GM15510 (cell line): Measurements from ENCODE around the gene DMBT1.

Experiments
- POLR2A ChIP-seq: IDR thresholded peaks from 3 replicates; pipeline ENCODE4 v1.6.1; 2011; ENCODE audit warnings: borderline replicate concordance; ENCODE audit not compliant: insufficient read length; ENCODE audit errors: extremely low read depth

The DMBT1 gene

DNA sequence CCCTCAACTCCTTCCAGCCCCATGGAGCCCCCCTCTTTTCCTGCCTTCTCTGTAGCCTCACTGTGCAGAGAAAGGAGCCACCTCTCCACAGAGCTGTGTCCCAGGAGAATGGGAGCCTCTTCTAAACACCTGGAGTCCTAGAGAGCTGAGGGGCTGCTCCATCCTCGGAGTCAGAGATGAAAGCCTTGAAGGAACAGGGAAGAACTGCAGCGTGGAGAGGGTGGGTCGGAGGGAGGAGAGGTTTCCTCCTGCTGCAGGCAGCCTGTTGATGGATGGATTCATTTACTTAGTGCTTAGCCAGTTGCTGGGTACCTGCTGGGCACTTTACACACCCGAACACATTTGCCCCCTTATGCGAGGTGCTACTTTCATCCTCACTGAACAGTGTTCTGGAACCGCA is 100.1 kb downstream of the DMBT1 start:
- TF ChIP-seq POLR2A: no peak

DNA sequence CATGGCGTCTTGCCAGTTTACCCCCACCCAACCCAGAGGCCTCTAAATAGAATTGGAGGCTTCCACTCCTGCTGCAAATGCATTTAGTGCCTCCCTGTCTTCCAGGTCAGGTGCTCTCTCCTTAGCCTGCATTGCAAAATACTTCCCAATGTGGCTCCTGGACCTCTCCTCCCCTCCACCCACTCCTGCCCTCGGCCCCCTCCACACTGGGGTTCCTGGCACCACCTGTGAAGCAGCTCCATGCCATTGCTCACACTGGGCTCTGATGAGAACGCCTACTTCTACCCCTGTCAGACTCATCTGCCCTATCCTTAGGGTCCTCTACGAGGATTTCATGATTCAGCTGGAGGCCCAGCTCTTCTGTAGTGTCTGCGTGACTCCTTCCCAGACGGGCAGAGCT is 101.7 kb downstream of the DMBT1 start:
- no peak for TF ChIP-seq POLR2A

DNA sequence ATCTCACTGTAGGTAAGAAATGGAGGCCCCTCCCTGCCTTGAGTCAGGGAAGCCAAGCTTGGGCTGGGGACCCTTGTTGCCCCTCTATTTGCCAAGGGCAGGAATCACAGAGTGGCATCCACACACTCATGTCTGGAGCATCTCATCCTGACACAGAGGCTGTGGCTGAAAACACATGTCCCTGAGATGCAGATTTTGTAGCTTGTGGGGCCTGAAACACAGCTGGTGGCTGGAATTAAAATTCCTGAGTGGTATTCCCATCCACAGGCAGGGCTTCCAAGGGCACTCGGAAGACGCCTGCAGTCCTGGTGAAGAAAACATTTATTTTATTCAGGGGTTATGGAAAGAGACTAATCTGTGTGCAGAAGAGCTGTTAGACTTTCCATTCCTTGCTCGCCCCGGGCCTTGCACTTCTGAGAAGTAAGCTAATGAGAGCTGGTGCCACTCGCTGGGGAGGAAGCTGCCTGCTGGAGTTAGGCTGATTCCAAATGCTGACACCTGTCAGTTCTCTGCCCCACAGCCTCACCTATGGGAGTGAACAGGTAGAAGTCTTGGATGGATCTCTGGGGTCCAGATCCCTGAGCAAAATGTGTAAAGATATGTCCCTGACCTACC is 103.1 kb downstream of the DMBT1 start:
- no peak for TF ChIP-seq POLR2A

DNA sequence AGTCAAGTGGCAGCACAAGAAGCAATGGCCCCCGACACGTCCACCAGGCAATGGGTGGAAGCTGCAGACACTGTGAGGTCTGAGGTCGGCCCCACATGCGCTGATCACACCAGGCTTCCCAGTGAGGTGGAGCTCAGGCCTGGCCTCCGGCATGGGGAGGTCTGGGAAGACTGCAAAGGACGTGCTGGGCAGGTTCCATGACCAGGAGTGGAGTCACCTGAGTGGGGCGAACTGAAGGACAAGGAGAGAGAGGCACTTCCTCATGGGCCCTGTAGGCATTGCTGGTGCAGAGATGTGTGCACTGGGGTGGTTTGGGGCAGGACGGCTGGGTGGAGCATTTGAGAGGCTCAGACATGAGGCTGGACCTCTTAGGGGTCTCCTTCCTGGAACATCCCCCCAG is 103.9 kb downstream of the DMBT1 start:
- no peak for TF ChIP-seq POLR2A

DNA sequence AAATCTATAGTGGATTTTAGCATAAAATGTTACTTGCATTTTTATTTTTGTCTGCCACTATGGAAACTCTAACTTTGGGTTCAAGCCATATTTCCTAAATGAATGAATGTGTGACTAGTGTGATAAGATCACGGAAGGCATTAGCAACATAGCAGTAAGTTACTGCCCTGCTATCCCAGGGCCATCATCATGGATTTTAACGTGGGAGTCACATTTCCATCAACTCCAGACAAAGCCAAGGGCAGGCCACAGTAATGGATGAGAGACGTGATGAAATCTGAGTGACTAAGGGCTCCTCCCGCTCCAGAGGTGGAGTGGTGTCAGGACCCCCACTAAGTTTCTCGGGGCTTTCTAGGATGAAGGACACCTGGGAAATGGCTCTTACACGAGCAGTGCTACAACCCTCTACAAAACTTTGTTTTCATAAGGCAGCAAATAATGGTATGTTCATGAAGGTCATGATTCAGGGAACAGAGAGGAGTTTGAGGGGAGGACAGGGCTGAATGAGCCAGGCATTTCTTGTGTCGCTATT is 104.8 kb downstream of the DMBT1 start:
- TF ChIP-seq POLR2A: no peak

DNA sequence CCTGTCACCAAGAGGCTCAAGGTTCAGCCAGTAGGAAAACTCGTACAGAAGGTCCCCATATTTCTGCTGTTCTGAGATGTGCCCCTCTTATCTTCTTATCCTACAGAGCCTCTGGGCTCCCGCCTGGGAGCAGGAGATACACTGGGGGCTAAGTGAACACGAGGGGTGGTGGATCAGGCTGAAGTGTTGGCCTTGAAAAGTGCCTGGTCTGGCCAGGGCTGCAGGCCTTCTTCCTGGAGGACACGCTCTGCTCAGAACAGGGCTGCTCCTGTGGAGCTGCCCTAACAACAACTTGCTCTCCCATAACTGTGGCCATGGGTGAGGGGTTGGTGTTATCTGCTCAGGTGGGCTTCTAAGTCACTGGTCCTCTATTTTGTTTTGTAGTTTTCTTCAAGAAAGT is 105.4 kb downstream of the DMBT1 start:
- TF ChIP-seq POLR2A: no peak

DNA sequence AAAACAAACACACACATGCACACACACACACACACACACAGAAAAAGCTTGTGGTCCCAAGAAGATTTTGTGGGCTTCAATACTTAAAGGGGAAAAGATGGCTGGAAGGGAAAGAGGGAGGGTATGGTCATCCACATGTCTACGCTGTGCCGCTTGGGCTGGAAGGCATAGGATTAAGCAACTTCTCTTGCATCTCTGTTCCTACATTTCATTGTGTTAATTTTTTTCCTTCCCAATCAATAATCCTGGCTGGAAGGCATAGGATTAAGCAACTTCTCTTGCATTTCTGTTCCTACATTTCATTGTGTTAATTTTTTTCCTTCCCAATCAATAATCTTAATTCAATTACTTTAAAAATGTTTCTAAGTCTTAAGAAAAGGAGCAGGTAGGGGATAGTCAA is 108.5 kb downstream of the DMBT1 start:
- TF ChIP-seq POLR2A: no peak

DNA sequence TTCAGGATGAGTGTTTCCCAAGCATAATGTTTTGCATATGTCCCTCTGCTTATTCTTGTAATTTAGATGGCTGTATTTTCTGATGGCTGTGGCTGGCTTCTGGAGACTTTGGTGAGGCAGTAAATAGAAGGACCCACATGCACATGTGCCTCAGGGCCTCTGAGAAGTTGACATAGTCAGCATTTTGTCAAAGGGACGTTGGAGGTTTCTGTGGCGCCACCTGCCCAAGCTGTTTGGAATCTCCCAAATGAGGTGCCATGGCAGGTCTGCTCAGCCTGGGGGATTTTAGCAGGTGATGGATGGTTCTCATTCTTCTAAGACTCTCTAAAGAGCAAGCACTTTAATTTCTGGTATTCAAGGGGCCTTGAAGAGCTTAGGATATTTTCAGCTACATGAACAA is 109.3 kb downstream of the DMBT1 start:
- TF ChIP-seq POLR2A: no peak

DNA sequence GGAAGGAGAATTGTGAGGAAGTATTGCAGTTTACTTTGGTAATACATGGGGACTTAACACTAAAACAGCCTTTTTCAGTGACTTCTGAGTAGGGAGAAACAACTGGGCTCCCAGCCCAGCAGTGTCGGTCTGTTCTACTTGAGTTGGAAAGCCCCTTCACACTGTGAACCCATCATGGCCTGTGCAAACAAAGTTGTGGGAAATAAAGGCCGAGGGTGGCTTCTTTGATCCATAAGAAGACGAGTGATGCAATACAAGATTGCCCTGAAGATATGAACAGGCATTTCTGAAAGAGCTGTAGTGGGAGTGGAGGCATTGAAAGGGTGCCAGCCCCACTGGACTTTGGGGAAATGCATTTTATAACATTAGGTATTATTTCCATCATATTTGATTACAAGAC is 110.8 kb downstream of the DMBT1 start:
- no peak for TF ChIP-seq POLR2A

DNA sequence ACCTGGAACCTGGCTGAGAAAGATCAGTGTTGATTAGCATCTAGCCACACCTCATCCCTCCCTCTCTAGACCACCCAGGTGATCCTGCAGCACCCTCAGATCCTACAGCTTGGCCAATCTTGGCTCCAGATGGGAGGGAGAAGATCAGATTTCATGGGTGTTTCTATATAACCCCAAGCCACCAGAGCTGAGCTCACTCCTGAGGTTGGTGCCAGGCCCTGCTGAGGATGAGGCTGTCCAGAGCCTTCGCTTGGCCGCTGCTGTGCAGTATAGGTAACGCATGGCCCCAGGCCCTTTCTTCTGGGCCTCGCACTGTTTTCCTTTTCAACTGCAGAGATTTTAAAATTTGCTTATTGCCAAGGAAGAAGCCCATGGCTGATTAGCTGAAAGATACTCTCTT is 112.1 kb downstream of the DMBT1 start:
- no peak for TF ChIP-seq POLR2A

DNA sequence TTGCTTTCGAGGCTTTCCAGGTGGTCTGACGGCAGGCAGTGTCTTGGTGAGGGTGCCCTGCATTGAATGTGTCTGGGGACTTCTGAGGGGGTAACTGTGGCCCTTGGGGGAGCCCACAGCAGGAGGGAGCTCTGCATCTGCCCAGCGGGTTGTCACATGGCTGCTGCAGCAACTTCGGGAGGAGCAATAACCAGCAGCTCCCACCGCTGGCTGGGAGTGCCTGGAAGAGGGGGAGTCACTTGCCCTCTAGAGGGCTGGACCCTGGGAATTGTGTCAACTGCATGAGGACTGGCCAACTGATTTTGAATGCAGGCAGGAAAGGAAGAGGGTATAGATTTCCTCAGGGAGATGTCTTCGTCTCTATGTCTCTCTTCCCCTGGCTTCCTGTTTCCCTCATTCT is 112.7 kb downstream of the DMBT1 start:
- TF ChIP-seq POLR2A: no peak

DNA sequence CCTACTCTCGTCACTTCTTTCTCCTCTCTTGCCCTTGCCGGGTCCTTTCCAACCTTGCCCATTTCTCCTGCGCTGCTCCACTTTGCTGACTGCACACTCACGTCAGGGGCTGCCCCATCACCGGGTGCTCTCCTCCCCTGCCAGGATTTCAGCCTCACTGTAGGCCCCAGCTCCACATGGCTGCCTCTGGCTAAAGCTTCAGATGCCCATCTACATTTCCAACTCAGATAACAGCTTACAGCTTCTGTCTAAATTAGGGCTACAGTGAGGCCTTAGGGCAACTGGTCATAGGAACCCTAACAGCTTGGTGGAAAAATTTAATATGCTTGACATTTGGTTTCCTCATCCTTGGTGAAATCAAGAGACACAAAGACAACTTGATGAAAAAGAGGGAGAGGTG is 113.2 kb downstream of the DMBT1 start:
- TF ChIP-seq POLR2A: no peak

DNA sequence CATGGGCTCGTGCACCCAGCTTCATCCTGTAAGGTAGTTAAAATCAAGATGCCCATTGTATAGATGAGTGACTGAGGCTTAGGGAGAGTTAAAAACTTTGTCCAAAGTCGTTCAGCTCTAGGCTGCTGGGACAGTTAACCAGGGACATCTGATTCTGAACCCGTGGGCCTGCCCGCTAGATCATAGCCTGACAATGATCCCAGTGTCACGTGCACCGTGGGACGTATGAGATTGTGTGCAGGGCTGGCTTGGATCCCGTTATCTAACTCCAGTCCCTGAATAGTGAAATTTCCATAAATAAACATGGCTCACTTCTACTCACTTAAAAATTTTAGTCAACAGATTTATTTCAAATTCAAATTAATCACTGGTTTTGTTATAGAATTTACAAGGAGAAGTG is 114.2 kb downstream of the DMBT1 start:
- no peak for TF ChIP-seq POLR2A

DNA sequence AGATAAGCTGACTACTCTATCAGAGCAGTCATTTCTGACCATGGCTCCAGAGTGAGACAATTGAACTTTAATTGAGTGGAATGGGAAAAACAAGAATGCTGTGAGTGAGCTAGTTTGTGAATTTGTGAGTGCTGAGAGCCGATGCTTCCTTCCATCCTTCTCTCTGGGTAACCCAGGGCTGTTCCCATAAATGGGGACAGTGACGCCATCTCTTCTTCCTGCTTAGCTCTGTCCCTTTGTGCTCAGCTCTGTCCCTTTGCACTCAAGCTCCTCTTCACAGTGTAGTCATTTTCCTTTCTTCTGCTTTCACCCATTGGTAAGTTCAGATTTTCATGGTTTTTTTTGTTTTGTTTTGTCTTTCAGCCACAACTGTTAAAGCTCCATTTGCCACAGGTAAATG is 114.7 kb downstream of the DMBT1 start:
- TF ChIP-seq POLR2A: no peak

DNA sequence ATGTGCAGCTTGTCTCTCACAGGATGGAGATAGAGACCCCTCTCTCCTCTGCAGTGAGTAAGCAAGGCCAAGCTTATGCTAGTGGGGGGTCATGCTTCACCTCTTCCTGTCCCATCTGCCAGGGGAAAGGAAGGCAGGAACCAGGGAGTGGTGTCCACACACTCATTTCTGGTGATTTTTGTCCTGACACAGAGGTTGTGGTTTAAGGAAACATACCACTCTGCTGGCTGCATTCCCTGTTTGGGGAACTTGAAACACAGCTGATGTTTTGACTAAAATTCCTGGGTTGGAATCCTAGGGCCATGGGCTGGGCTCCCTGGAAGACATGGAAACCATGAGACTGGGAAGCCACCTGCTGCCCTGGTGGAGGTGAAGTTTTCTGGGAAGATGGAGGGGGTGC is 117.7 kb downstream of the DMBT1 start:
- no peak for TF ChIP-seq POLR2A

DNA sequence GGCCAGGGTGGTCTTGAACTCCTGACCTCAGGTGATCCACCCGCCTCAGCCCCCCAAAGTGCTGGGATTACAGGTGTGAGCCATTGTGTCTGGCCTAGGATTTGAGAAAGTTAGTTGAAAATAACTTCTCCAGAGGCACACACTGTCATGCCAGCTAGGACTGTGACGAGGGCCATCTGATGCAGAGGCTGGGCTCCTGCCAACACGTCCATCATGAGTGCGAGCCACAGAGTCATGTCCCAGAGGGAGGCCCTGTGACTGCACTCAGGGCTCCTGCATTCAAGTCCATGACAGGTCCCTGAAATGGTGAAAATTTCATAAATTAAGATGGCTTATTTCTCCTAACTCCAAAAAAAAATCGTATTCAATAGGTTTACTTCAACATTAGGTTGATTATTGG is 122.0 kb downstream of the DMBT1 start:
- TF ChIP-seq POLR2A: no peak
